NCI-H345 (cell line): Measurements from ENCODE around the gene ODAD4.
A peak's percentile ranks its signal among the peaks of the same experiment; 100 is the strongest.

ENCODE experiments used
- DNase-seq: peaks from one replicate; lab custom pipeline; 2025; lab: John Stamatoyannopoulos, UW

Gene ODAD4

DNA sequence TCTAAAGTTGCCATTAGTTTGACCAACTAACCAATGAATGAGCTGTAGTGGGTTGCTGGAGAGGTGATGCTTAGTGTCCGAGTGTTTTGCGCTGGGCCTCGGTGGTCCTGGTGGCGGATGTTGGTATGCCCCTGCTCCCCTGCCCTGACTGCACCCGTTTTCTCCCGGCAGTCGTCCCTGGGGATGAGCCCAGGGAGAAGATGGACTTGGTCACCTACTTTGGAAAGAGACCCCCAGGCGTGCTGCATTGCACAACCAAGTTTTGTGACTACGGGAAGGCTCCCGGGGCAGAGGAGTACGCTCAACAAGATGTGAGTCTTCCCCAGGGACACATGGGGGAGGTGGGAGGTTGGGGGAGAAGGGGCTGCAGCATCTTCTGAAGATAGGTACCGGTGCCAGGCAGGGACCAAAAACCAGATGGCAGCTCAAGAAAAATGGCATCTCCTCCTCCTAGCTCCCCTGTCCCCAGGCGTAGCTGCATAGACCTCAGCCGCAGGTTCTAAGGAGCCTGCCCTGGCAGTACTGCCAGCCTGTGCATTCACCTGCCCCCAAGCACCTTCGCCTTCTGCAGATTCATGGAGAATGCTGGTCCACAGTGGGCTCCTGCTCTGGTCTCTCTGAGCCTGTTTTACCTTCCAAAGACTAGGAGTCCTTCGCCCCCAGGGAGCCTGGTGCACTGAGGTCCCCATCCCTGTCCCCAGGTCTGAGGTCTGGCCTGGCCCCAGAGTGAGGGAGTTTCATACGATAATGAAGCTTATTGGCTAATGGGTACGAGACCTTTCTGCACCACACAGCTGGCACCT, 41.5 kb downstream of the ODAD4 start:
- no peak for DNase-seq

DNA sequence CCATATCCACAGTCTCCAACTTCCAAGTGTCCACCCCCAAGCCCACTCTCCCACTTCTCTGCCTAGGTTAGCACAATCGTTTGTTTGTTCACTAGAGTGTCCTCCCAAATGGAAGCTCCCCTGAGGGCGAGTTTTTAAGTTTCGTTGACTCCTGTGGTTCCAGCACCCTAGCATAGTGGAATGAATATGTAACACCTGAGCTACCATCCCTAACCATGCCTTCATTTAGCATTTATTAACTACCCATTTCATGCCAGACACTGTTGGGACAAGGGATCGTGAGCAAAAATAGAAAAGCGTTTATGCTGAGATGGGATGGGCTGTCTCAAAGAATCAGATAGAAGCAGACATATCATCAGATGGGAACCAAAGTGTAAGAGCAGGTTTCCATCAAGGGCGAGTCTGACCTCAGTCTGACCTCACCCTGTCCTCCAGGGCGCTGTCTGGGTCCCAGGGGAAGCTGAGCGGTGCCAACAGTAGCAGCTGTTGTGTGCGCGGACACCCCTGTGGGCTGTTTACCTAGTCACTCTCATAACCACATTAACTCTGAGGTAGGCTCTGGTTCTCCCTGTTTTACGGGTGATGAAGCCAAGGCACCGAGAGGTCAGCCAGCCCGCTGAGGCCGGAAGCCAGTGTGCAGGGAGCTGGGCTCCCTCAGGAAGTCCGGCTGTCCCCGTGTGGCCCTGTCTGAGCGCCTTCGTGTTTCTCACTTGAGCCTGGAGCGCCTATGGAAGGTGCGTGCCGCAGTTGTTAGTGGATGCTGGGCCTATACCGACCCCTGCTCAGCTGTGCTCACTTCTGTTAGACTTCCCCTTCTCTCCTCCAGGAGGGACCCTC, 42.4 kb downstream of the ODAD4 start:
- DNase-seq, result peak; percentile 17

DNA sequence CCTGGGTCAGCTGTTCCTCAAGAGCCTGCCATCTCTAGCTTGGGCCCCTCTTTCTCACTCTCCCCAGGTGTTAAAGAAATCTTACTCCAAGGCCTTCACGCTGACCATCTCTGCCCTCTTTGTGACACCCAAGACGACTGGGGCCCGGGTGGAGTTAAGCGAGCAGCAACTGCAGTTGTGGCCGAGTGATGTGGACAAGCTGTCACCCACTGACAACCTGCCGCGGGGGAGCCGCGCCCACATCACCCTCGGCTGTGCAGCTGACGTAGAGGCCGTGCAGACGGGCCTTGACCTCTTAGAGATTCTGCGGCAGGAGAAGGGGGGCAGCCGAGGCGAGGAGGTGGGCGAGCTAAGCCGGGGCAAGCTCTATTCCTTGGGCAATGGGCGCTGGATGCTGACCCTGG, 43.0 kb downstream of the ODAD4 start:
- DNase-seq, result no peak

DNA sequence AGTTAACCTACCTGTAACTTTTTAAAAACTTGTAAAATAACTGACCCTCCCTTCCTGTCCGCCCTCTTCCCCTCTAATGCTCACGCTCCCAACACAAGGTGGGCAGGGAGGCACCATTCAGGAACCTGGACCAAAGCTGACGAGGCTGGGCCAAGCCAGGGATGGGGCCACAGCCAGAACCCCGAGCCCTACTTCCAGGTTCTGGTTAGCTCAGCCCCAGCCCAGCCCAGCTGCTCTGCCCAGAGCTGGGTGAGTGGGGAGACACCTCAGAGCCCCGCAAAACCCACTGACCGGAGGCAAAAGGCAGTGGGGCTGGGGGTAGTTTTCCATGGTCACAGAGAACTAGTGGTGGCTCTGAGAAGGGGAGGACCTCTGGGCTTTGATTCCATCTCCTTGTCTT, 43.6 kb downstream of the ODAD4 start:
- no peak for DNase-seq

DNA sequence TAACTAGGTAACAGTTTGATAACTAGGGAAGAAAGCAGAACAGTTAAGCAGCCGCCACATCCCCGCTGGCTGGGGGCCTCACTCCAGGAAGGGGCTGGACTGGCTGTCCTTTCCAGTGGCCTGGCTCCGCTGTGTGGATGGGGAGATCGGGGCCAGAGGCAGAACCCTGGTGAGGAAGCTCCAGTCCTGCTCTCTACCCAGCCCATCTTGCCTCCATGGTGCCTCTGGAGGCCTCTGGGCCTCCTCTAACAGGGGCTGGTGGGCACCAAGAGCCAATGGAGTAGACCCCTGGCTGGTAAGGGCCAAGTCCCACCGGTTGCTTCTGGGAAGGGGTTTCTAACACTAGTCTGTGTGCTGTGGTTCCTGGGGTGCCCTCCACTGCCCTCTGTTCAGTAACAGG, 44.2 kb downstream of the ODAD4 start:
- no peak for DNase-seq

DNA sequence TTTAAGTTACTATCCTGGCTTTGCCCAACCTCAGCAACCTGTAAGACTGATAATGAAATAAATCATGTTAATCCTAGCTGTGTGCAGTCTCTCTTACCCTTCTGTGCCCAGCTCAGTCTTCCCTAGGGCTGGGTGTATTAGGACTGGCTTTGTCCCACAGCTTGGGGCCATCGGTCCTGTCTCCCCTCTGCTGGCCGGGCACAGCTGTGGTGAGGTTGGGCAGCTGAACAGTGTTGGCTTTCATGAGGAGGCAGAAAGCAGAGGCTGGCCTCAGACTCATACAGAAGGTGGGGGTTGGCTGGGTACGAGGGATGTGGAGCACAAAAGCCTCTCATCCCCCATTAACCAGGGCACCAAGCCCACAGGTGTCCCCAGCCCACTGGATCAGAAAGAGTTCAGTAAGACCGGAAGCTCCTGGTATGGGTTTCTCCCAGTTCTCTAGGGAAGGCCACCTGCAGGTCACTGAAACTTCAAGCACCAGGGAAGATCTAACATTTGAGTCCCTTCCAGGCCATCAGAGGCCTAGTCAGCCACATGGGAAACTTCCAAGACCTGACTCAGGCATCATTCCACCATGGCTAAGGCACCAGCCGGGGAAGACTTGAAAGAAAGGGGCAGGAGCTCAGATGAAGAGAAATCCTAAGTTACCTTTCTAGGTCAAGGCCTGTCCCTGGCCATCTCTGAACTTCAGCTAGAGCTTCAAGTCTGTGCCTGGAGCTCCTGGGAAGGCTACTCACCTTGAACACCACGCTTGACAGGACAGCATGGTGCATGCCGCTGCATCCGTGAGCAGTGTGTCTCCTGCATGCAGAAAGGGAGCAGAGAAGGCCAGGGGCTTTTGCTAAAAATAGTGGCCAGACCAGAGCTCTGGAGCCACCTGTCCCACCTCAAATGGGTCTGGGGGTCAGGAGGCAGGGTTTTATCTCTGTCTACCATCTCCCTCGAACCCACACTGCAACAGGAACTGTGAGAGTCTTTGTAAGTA, 45.0 kb downstream of the ODAD4 start:
- DNase-seq, result no peak

DNA sequence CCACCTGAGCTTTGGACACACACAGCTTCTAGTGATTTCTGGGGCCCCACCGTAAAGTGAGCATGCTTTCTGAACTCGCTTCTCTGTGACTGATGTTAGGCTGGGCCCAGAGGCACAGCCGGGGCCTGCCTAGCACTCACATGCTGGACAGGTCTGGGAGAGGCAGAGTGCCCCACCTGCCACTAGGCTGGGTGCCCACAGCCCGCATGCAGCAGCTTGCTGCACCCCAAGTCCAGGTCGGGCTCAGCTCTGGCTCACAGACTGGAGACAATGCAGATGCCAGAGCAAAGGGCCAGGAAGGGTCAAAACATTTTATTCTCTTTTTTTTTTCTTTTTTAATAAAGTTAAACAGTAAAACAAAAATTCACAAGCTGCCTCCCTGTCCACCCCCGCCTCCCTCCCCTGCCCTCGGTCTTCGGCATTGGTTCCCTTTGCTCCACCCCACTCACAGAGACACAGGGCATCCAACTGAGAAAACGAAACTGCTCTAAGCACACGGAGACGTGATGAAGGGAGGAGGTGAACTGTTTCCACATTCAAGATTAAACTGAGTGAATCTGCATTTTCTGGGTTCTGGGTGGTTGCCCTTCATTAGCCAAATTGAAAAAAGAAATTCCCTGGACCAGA, 45.8 kb downstream of the ODAD4 start:
- DNase-seq, result no peak

DNA sequence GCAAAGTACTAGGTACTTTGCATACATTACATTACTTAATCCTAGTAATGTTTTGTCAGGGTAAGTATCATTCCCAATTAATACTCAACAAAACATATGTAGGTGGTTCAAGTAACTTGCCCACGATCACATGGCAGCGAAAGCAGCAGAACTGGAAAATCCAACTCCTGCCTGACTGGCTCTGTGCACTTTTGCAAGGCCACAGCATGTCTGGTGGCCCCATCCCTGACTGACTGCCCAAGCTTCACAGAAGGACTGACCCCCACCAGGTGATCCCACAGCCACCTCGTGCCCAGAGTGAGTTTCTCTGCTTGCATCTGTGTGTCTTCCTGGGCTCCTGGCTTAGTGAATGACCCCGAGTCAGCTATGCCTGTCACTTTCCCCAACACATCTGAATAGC, 47.6 kb downstream of the ODAD4 start:
- no peak for DNase-seq

DNA sequence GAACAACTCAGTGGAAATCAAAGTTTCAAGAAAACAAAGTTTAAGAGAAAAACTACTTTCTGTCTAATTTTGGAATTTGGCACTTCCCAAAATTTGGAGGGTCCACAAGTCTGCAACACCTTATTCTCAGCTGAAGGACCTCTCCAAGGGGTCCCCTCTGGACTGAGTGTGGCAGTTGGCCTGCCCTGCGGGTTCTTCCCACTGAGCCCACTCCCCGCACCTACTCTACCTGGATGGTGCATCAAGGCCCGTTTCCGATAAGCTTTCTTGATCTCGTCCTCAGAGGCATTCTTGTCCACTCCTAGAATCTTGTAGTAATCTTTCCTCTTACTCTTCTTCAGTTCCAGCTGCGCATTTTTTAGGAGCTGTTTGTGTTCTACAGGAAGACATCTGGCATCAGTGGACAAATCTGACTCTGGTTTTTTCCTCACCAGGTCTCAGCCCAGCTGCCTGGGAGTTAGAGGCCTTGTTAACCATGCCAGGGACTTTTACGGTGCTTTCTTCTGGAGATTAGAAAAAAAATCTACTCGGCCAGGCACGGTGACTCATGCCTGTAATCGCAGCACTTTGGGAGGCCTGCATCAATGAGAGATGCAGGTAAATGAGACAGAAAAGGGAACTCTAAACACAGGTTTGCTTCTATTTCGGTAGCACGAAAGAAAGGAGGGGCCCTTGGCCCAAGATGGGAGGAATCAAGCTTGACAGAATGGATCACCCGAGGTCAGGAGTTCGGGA, 51.8 kb downstream of the ODAD4 start:
- no peak for DNase-seq

DNA sequence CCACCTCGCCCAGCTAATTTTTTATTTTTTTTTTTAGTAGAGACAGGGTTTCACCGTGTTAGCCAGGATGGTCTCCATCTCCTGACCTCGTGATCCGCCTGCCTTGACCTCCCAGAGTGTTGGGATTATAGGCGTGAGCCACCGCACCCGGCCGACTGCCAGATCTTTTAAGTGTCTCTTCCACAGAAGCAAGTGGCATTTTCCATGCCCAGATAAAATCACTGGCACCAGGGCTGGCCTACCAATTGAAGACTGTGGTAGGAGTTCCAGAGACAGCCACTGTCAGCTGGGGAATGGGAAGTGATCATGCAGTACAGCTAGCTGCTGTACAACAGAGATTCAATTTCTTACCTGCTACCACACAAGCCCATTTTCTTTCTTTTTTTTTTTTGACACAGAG, 54.0 kb downstream of the ODAD4 start:
- no peak for DNase-seq

DNA sequence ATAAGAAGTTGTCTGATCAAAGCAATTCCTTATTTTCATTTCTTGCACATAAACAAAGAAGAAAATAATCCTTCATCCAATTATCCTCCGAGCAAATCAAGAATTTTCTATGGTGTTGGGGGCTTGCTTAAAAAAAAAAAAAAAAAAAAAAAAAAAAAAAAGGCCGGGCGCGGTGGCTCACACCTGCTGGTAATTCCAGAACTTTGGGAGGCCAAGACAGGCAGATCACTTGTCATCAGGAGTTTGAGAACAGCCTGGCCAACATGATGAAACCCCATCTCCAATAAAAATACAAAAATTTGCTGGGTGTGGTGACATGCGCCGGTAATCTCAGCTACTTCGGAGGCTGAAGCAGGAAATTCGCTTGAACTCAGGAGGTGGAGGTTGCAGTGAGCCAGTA, 55.5 kb downstream of the ODAD4 start:
- no peak for DNase-seq

DNA sequence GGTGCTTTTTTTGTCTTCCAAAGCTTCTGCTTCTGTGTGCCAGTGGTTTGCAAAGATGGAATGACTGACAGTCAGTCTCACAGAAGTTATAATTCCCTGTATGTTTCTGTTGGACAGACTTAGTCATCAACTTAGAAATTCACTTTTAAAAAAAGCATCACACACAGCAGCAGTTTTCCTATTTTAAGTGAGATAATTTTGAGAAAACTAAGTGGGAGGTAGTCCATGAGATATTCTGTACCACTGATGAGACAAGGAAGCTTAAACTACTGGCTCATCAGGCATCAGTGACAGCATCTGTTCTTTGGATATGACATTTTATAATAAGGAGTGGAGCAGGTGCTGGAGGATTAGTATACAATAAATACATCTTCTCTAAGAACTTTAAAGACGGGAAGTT, 56.2 kb downstream of the ODAD4 start:
- DNase-seq, result no peak

DNA sequence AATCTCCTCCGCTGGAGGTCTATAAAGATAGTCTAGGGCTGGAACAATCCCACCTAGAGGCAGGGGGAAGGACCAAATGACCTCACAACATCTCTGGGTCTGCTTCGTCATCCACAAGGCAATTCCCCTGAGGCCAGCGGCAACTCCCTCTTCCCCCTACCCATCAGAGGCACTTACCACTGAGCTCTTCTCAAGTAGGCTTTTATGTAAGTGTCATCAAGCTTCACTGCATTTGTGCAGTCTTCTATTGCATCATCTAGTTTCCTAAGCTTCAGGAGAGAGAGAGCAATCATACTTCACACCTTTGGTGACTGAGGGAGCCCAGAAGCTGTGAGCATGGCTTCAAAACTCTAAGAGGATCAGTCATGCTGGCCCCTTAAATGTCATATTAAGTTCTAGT, 57.2 kb downstream of the ODAD4 start:
- DNase-seq, result no peak

DNA sequence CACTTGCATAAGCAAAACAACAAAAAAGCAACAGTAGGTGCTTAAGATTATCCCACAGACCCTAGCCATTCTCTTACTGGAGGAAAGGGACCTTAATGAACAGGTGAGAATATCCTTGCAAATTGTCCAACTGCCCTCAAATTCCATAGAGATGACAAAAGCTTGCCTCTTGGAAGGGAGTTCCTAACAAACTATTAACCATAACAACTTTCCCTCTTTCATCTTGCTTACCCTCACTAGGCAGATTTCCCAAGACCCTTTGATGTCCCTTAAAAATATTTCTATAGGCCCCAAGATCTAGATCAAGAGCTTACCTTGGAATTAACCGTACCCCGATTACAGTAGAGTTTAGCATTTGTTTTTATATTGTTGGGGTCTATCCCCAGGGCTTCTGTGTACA, 58.0 kb downstream of the ODAD4 start:
- DNase-seq, result no peak

DNA sequence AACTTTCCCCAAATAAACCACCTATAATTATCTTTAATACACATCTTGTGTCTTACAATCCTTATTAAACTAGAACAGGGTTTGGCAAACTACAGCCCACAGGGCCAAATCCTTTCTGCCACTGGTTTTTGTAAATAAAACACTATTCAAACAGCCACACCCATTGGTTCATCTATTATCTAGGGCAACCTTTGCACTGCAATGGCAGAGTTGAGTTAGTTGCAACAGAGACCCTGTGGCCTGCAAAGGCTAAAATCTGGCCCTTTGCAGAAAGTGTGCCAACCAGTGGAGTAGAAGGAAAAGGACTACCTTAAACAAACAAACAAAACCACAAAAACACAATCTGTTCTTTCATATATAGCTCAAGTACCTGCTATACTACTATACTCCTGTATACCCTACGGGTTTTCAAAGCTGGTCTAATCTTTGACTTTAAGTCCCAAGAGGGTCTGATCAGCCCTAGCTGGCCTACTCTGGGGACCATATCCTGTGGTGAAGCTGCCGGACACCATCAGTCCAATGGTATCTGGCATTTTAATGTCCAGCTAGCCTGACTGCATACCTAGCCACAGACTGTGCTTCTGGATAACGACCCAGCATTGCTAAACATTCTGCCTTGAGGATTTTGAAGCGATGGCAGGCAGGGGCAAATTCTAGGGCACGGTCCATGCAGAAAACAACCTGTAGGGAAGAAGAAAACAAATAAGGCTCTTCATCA, 59.4 kb downstream of the ODAD4 start:
- DNase-seq, result no peak

DNA sequence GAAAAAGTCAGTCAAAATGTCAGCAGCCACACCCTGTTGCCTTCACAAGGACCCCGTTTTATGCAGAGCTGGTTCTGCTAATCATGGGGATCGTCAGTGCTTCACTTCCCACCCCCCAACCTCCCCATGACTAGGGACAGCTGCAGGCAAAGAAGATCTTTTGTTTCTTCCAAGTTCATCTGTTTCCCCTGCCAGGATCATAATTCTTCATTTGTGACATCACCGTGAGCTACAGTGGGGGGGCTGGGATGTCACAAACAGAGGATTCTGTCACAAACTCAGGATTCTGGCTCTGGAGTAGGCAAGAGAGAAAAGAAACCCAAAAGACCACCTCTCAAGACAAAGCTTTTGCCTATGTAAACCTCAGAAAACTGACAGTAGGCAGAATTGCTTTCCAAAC, 62.2 kb downstream of the ODAD4 start:
- DNase-seq, result no peak

DNA sequence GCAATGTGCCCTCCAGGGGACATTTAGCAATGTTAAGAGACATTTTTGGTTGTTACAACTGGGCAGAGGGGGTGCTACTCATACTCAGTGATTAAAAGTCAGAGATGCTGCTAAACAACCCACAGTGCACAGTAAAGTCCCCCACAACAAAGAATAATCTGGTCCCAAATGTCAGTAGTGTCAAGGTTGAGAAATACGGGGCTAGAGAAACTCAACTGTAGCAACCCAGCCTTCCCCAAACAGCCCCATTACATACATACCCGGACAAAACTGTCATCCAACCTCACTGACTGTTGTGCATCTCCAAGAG, 66.4 kb downstream of the ODAD4 start:
- no peak for DNase-seq

DNA sequence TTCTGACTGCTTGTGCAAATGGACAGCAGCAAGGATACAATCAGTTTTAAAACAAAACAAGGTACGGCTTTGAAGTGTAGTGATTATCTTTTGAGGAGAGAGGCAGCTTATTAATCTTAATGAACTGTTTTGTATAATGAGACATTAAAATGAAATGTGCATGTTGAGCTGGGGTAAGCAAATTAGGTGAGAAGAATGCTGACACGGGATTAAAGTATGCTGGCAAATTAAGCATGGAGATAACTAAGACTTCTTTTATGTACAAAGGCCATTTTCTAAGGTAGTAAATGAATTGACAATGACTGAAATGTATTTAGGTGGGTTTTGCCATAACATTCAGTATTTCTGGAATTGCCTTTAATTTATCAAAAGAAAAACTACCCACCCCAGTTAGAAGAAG, 68.1 kb downstream of the ODAD4 start:
- DNase-seq, result no peak

DNA sequence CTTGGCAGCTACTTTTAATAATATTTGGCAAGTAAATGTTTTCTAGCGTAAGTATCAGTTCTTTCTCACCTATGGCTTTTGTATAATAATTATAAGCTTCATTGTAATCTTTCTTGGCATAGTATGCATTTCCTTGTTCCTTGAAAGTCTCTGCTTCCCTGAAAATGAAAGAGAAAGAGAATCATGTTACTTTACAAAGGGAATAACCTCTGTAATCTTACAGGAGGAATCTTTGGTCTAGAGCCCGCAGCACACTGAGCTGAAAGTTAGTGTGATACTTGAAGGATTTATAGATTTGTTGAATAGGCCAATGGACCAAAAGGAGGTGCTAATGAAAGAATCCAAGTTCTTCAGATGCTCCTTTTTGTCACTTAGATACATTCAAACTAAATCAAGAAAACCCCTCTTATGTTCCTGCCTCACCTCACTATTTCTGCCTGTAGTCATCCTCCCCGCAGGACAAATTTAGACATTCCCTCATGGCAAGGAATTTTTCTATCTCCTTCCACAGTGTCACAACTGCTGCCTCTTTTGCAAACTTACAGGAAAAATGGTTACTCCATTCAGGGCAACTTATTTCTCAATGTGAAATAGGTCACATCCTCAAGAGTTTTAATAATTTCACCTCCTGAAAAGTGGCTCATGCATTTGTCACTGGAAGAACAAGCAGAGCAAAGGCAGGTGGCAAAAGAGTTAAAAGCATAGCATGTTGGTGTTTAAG, 70.2 kb downstream of the ODAD4 start:
- DNase-seq, result no peak

DNA sequence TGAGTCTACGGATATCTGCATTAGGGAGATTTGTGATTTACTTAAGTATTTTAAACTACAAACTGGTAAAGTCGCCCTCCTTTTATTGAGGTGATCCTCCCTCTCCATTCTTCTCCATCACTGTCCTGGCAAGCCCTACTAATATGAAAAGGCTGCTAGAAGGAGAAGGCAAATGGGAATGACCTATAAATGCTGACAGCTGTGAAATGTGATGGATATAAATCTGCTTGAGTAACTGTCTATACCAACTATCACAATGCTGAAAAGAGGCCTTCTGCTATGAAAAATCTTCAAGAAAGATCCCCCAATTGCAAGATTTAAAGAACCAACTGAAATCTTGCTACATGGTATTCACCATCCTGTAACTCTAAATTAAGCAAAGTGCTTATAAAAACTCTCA, 71.3 kb downstream of the ODAD4 start:
- no peak for DNase-seq
